ENCODE data around the gene CAMK2B. TPM values are rescaled to one million over a fixed set of nuclear protein-coding genes. Genes with fewer than 3 reads are reported as not detected.

The CAMK2B gene
- total and polyA plus RNA-seq, 12 donors: 30.8 to 152 (median 113) TPM

DNA sequence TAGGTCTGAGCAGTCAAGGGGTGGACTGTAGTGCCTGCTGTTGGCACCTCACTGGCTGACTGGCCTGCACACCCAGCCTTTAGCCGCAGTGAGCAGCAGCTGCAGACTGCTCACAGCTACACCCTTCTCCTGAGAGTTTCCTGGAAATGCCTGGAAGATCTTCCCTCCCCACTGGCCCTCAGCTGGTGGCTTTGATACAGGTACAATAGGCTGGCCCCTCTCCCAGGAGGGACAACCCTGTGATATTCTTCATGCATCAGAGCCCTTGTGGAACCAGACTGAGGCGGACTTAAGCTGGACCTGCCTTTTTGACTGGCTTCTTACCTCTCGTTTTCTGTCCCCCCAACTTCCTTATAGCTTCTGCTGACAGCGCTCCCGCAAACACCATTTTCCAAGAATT lies 142.6 kb downstream of the CAMK2B start:
- Histone ChIP-seq H3K4me1 (peaks cover 0 to 4% (median 0%) of the 10 kb centered on the region in 9 donors), H3K4me3 (no peak overlapping the region), H3K27ac (no peak overlapping the region), H3K27me3 (peaks cover 0 to 7% (median 0%) of the 10 kb centered on the region in 7 donors), H3K36me3 (no peaks in the 10 kb centered on the region), H3K9me3 (peaks cover 0 to 14% (median 8%) of the 10 kb centered on the region in 11 donors)
- WGBS, 2 donors: 77 to 80% methylated on average over 5 of the region's 5 CpGs
- ATAC-seq (no peak), DNase-seq (no peak)
- intact Hi-C loops (cut with DNase I): no loop called here
- TF ChIP-seq, protein P1, sequence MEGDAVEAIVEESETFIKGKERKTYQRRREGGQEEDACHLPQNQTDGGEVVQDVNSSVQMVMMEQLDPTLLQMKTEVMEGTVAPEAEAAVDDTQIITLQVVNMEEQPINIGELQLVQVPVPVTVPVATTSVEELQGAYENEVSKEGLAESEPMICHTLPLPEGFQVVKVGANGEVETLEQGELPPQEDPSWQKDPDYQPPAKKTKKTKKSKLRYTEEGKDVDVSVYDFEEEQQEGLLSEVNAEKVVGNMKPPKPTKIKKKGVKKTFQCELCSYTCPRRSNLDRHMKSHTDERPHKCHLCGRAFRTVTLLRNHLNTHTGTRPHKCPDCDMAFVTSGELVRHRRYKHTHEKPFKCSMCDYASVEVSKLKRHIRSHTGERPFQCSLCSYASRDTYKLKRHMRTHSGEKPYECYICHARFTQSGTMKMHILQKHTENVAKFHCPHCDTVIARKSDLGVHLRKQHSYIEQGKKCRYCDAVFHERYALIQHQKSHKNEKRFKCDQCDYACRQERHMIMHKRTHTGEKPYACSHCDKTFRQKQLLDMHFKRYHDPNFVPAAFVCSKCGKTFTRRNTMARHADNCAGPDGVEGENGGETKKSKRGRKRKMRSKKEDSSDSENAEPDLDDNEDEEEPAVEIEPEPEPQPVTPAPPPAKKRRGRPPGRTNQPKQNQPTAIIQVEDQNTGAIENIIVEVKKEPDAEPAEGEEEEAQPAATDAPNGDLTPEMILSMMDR (IDR thresholded peaks at IDR 0.05): no peak

DNA sequence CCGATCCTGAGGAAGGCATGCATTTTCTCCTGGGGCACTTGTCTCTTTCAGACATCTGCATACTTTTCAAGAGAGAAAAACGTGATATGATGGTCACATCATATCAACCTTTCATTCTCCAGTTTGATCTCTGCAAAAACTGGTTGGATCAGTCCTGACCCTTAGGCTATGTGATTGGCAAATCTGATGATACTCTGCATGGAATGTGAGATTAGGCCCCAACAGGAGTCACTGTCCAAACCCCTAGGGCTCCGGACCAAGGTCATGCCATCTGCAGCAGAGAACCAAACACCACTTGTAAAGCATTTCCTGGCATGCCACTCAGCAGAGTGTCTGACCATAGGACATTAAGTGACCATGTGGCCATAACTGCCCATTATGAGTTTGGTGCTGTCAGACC lies 144.8 kb downstream of the CAMK2B start:
- Histone ChIP-seq H3K27ac (no peak overlapping the region), H3K4me1 (peaks cover 0 to 9% (median 0%) of the 10 kb centered on the region in 9 donors), H3K9me3 (peaks cover 0 to 14% (median 8%) of the 10 kb centered on the region in 11 donors), H3K4me3 (no peak overlapping the region), H3K27me3 (peaks cover 0 to 7% (median 0%) of the 10 kb centered on the region in 7 donors), H3K36me3 (no peaks in the 10 kb centered on the region)
- DNase-seq (no peak), ATAC-seq (no peak)
- 58 to 69% methylated on average over 3 of the region's 3 CpGs for WGBS, 2 donors
- TF ChIP-seq, protein P1 (IDR thresholded peaks at IDR 0.05): no peak
- intact Hi-C loops (cut with DNase I): no loop called here

DNA sequence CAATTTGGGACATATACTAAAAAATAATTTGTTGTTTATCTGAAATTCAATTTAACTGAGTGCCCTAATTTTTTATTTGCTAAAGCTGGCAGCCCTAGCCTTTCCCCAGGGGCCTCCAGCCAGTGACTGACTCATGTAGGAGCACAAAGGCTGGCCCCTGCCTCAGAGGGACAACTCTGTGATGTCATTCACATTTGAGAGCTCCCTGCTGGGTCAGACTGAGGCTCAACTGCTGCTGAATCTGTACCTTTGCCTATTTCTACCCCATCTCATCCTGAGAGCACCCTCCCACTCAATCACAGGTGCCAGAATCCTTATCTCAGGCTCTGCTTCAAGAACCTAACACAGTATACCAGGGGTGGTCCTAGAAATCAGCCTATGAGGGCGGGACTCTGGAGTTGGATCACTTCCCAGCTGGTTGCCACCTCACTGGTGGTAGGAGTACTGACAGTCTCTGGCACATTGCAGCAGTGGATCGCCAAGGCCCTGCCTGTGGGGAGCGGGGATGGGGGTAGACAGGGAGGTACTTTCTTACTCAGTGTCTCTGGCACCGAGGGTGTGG lies 147.7 kb downstream of the CAMK2B start:
- intact Hi-C loops (cut with DNase I): no loop called here

DNA sequence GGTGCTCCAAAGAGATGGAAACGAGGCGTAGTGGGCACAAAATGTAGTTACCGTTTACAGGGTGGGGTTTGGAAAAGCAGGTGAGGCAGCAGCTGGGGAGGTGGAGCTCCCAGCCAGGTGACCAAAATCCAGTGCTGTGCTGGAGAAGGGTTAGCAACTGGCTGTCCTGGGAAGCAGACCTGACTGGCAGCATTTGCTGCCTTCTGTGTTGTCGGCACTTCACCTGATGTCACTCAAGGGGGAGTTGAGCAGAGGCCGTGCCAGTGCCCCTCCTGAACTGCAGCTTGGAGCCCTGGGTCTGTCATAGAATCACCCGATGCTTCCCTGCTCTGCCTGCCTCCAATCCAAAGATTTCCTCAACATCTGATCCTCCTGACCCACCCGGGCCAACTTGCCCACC lies 148.9 kb downstream of the CAMK2B start:
- Histone ChIP-seq H3K9me3 (peaks cover 0 to 3% (median 0%) of the 10 kb centered on the region in 11 donors), H3K27me3 (peaks cover 0 to 7% (median 0%) of the 10 kb centered on the region in 7 donors), H3K4me3 (no peak overlapping the region), H3K36me3 (no peaks in the 10 kb centered on the region), H3K4me1 (peaks cover 0 to 9% (median 0%) of the 10 kb centered on the region in 9 donors), H3K27ac (no peak overlapping the region)
- intact Hi-C loops (cut with DNase I): no loop called here
- DNase-seq: no peak
- TF ChIP-seq, protein P1 (IDR thresholded peaks at IDR 0.05): no peak
- 75 to 82% methylated on average over 7 of the region's 7 CpGs for WGBS, 2 donors
- no peak for ATAC-seq

More for the DNA sequence above, 147.7 kb downstream of the CAMK2B start:
- Histone ChIP-seq H3K4me3 (no peak overlapping the region), H3K27me3 (peaks cover 0 to 7% (median 0%) of the 10 kb centered on the region in 7 donors), H3K4me1 (peaks cover 0 to 9% (median 0%) of the 10 kb centered on the region in 9 donors), H3K9me3 (peaks cover 0 to 7% (median 2%) of the 10 kb centered on the region in 11 donors), H3K27ac (no peak overlapping the region), H3K36me3 (no peaks in the 10 kb centered on the region)
- TF ChIP-seq, protein P1 (IDR thresholded peaks at IDR 0.05): no peak
- DNase-seq: no peak
- ATAC-seq: peak in 6 of 8 donors; percentile 34 to 87 (median 66)
- WGBS, 2 donors: 45 to 58% methylated on average over 4 of the region's 4 CpGs

All from heart right ventricle (tissue), 16 donors.